NCI-H69 (cell line): ENCODE data around the gene COCH.
A peak's percentile ranks its signal among the peaks of the same experiment; 100 is the strongest.
"Not testable (repeated sequence)": the region's sequence is repeated elsewhere in the genome, so short reads cannot be mapped to it uniquely, and the experiment has no call there.

Experiments
- DNase-seq: peaks from one replicate; lab custom pipeline; 2025; lab: John Stamatoyannopoulos, UW

Gene COCH

GRCh38 chr14:30875788-30876053 is 1.4 kb downstream of the COCH start:
- DNase-seq, result peak; percentile 71

GRCh38 chr14:30876692-30877091 is 2.3 kb downstream of the COCH start:
- DNase-seq, result peak; percentile 11

- no peak for DNase-seq
Observed at GRCh38 chr14:30882431-30882830, 8.1 kb downstream of the COCH start.

GRCh38 chr14:30883508-30884294 is 9.3 kb downstream of the COCH start:
- DNase-seq, result no peak

GRCh38 chr14:30884901-30885300 is 10.5 kb downstream of the COCH start:
- no peak for DNase-seq

- DNase-seq, result no peak
Observed at GRCh38 chr14:30885840-30886740, 11.7 kb downstream of the COCH start.

- no peak for DNase-seq
Observed at GRCh38 chr14:30888480-30889243, 14.3 kb downstream of the COCH start.

GRCh38 chr14:30889244-30889594 is 14.9 kb downstream of the COCH start:
- DNase-seq, result no peak

GRCh38 chr14:30893819-30894218 is 19.5 kb downstream of the COCH start:
- DNase-seq, result no peak

GRCh38 chr14:30894923-30895515 is 20.7 kb downstream of the COCH start:
- no peak for DNase-seq

GRCh38 chr14:30896435-30896834 is 22.1 kb downstream of the COCH start:
- no peak for DNase-seq

GRCh38 chr14:30897121-30897520 is 22.8 kb downstream of the COCH start:
- DNase-seq, result not testable (repeated sequence)

- DNase-seq, result no peak
Observed at GRCh38 chr14:30903285-30904124, 29.1 kb downstream of the COCH start.

GRCh38 chr14:30906752-30907658 is 32.6 kb downstream of the COCH start:
- peak; percentile 50 for DNase-seq

- no peak for DNase-seq
Observed at GRCh38 chr14:30907659-30908057, 33.3 kb downstream of the COCH start.

- no peak for DNase-seq
Observed at GRCh38 chr14:30908826-30909225, 34.5 kb downstream of the COCH start.

- no peak for DNase-seq
Observed at GRCh38 chr14:30914812-30915211, 40.5 kb downstream of the COCH start.

GRCh38 chr14:30915596-30915995 is 41.2 kb downstream of the COCH start:
- DNase-seq, result no peak

GRCh38 chr14:30921305-30921704 is 46.9 kb downstream of the COCH start:
- DNase-seq, result no peak

GRCh38 chr14:30921788-30922187 is 47.4 kb downstream of the COCH start:
- DNase-seq, result no peak
